Measurements from ENCODE around the gene FNDC7.

DNA sequence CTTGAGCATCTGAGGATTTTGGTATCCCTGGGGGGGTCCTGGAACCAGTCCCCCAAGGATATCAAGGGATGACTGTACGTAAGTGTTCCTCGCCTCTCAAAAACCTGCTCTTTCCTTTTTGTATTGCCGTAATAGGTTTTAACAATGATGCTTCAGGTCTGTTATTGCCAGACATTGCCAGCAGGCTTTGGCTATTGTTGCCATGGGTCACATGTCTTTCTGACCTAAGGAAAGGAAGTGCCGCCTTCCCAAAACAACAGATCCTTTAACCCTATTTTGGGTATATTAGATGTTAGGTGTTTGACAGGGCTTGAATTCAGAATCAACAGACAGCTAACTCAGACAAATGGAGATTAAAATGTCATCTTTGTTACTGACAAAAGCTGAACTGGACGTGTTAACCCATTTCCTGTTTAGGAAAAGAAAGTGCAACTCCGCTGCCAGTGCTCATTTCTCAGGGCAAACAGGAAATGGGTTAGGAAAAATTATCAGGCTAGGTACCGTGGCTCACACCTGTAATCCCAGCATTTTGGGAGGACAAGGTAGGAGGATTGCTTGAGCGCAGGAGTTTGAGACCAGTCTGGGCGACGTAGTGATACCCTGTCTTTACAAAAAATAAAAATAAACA is 33.0 kb upstream of the FNDC7 start:
- no peak for TF ChIP-seq MXI1 (IDR thresholded peaks at IDR 0.05; ENCODE audit: low read depth, low read length)
- TF ChIP-seq LARP7 (IDR thresholded peaks at IDR 0.05) = no peak
- no peak for TF ChIP-seq ETV5 (CRISPR knock-in tag; IDR thresholded peaks at IDR 0.05; ENCODE audit: low read depth)
- no peak for TF ChIP-seq ZFP36 (IDR thresholded peaks at IDR 0.05; ENCODE audit: low read depth, low read length, partially characterized antibody)
- no peak for TF ChIP-seq RBM22 (IDR thresholded peaks at IDR 0.05; ENCODE audit: low read depth, low read length, poor library complexity, severe bottlenecking)
- TF ChIP-seq KLF16 (IDR thresholded peaks at IDR 0.05) = no peak
- TF ChIP-seq EZH2 (IDR thresholded peaks at IDR 0.05; ENCODE audit: borderline replicate concordance, low read depth, low read length) = no peak
- TF ChIP-seq, protein P1, sequence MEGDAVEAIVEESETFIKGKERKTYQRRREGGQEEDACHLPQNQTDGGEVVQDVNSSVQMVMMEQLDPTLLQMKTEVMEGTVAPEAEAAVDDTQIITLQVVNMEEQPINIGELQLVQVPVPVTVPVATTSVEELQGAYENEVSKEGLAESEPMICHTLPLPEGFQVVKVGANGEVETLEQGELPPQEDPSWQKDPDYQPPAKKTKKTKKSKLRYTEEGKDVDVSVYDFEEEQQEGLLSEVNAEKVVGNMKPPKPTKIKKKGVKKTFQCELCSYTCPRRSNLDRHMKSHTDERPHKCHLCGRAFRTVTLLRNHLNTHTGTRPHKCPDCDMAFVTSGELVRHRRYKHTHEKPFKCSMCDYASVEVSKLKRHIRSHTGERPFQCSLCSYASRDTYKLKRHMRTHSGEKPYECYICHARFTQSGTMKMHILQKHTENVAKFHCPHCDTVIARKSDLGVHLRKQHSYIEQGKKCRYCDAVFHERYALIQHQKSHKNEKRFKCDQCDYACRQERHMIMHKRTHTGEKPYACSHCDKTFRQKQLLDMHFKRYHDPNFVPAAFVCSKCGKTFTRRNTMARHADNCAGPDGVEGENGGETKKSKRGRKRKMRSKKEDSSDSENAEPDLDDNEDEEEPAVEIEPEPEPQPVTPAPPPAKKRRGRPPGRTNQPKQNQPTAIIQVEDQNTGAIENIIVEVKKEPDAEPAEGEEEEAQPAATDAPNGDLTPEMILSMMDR (IDR thresholded peaks at IDR 0.05 in 2 of 3, conservative IDR thresholded peaks at IDR 0.05 in 1 of 3; ENCODE audit: insufficient read depth in 2 of 3, low read depth in 1 of 3, low read length in 3 of 3) = no peak
